Stimulated activated CD8-positive, alpha-beta memory T cell treated with anti-CD3 and anti-CD28 coated beads, Interleukin-7, amount 100 ng/mL, for 48 hours (primary cell): ENCODE results near the gene MDFIC.

Experiments
- DNase-seq, 2 donors: peaks; one replicate each; pipeline ENCODE4 v3.0.0-alpha.2; 2020; ENCODE audit warnings: low read depth in 1 of 2; ENCODE audit errors: extremely low read depth in 1 of 2

The MDFIC gene

GRCh38 chr7:115032715-115033703 is 111.1 kb downstream of the MDFIC start:
- DNase-seq = no peak

DNA sequence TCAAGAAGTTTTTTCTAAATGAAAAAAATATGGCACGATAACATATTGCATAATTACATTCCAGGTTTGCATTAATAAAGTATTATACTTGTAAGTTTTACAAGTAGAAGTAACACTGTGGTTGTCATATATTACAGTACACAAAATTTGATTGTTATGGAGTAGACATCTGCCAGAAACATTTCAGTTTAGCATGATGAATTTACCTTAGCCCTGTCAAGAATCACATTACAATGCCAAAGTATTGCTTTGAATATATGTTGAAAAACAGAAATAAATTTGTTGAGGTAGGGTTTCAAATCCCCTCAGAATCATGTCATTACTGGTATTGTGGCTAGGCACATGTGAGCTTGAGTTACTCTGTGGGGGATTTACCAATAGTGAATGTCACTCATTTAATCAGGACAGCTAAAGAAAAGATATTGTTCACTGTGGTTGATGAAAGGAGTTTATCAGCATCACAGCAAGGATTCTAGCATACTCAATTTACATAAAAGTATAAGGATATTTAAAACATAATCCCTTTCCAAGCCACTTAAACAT is 112.1 kb downstream of the MDFIC start:
- no peak for DNase-seq

GRCh38 chr7:115034515-115034914 is 112.6 kb downstream of the MDFIC start:
- DNase-seq = no peak

GRCh38 chr7:115037128-115037802 is 115.4 kb downstream of the MDFIC start:
- no peak for DNase-seq

- DNase-seq = no peak
Observed at GRCh38 chr7:115038158-115038557, 116.3 kb downstream of the MDFIC start.

GRCh38 chr7:115040057-115040456 is 118.2 kb downstream of the MDFIC start:
- no peak for DNase-seq

GRCh38 chr7:115040495-115040894 is 118.6 kb downstream of the MDFIC start:
- no peak for DNase-seq

DNA sequence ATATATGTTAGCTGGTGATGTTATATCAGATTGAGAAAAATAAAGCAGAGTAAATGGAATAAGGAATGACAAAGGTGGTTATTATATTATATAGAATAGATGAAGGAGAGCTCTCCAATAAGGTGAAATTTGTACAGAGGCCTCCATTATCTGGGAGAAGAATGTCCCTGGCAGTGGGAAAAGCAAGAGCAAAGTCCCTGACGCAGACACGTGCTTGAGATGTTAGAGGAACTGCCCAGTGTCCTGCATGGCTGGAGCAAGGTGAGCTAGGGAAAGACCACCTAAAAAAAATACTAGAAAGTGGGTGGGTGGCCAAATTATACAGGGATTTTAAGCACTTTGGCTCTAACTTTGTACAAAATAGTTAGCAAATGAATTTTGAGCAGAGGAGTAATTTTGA is 120.7 kb downstream of the MDFIC start:
- DNase-seq = no peak

DNA sequence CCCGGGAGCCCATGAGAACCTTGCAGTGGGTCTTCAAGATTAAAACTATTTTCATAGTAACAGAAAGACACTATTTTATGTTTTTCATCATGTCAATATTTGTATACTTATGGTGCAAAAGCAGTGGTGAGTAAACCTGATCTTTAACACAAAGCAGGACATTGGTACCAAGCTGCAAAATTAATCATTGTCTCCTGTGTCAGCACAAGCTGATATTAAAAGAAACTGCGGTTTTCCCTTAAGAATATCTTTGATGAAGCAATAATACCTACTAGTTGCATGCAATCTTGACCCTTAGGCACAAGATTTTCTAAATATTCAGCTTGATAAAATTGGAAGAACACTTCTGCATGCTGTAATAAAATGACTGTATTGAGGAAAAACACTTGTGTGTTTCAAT is 121.7 kb downstream of the MDFIC start:
- no peak for DNase-seq

DNA sequence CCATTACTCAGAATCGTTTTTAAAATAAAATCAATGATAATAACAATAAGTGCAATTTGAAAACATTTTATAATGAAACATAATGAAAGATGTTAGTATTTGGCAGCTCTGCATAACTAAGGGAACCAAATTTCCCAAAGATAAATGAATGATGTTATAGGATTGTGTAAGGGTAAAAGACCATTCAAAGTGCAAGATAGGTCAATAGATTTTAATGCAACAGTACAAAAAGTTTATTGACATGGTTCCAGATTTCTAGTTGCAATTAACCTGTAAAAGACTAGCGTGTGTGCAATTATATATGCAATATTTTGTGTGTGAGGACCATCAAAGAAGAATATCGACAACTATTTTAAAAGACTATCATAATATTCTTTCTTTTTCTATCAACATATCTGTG is 122.3 kb downstream of the MDFIC start:
- DNase-seq = no peak

DNA sequence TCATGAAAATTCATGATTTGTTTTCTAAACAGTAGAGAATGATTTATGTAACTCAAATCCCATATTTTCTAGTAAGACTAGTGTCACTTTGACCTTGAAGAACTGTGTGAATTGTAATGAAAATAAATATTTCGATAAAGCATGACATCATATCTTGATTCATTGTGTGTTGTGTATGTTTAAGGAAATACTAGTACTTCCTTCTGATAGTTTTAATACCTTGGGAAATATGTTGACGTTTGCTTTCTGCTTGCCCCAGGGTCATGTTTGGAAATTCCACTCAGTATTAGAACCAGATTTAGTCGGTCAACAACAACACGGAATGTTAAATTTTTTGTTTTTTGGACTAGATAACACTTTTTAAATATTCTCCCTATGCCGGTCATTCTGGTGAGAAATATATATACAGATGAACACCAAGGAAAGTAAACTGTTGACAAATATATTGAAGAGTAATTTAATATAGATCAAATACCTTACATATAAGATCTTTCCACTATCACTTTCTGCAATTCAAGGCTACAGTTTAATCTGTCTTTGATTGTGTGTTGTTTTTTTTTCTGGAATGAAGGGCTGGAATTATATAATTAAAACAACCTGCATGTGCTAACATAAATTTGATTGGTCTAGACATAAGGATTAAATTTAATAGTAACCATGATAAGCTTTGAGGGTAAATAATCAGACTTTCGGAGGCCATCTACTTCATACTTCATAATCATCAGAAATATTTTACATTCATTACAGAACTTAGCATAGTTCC is 126.2 kb downstream of the MDFIC start:
- no peak for DNase-seq

GRCh38 chr7:115052706-115053105 is 130.8 kb downstream of the MDFIC start:
- no peak for DNase-seq

- no peak for DNase-seq
Observed at GRCh38 chr7:115054478-115055065, 132.7 kb downstream of the MDFIC start.

DNA sequence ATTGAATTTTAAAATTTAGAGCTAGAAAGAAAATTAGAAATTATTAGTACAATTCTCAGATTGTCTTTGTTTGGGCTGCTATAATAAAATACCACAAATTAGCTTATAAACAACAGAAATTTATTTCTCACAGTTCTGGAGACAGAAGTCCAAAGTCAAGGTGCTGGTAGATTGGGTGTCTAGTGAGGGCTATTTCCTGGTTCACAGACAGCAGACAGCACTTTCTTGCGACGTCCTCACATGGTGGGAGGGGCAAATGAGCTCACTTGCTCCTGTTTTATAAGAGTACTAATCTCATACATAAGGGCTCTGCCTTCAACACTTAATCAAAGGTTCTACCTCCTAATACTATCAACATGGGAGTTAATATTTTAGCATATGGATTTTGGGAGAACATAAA is 134.1 kb downstream of the MDFIC start:
- DNase-seq = no peak

GRCh38 chr7:115058726-115059125 is 136.8 kb downstream of the MDFIC start:
- no peak for DNase-seq

- DNase-seq = no peak
Observed at GRCh38 chr7:115059321-115059720, 137.4 kb downstream of the MDFIC start.

- no peak for DNase-seq
Observed at GRCh38 chr7:115060095-115060870, 138.4 kb downstream of the MDFIC start.

GRCh38 chr7:115066050-115066449 is 144.2 kb downstream of the MDFIC start:
- DNase-seq = no peak

DNA sequence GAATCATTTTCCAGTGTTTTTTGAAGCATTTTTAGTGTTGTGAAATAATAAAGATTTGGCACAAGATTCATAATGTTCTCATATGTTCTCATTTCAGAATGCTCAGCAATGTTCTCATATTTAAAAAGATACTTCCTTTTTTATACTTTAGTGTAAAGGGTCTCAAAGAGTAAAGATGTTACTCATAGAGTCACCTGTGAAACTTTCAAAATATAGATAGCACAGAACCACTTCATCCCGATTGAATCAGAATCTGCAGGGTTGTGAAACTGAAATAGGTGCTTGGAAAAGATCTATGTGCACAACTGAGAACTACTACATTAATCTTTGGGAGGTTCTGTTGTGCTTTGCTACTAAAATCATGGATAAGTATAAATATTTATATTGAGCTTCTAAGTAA is 144.7 kb downstream of the MDFIC start:
- DNase-seq = no peak

DNA sequence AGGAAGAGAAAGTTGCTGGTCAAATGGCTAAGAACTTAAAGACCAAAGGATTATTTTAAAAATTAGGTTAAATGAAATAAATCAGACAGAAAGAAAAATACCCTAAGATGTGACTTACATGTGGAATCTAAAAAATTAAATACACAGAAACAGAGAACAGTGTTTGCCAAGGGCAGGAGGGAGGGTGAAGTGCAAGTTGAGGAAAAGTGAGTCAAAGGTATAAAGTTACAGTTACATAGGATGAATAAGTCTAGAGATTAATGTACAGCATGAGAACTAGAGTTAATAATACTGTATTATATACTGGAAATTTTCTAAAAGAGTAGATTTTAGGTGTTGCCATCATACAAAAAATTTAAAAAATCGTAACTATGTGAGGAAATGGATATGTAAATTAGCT is 146.3 kb downstream of the MDFIC start:
- no peak for DNase-seq
